ENCODE results near the gene CDK5RAP1. TPM values are rescaled to one million over a fixed set of nuclear protein-coding genes. Genes with fewer than 3 reads are reported as not detected.

CDK5RAP1 gene
- 23.9 and 27.8 TPM in 2 replicates for total RNA-seq

GRCh38 chr20:33401184-33401920 lies at the start of gene CDK5RAP1:
Gene CDK5RAP1, minus strand, starts transcription at chr20:33401519. Its CDS starts 4,455 bp downstream, at chr20:33397064.

GRCh38 chr20:33443512-33444239 lies 42.4 kb upstream of the CDK5RAP1 start, which contains the start of gene SNTA1:
Gene SNTA1, minus strand, starts transcription at chr20:33443763. Its CDS starts 143 bp downstream, at chr20:33443620.

Other genes with a start within 250 kb of the CDK5RAP1 start
- not detected in 2 replicates for gene BPIFA2, start 233.4 kb downstream of the CDK5RAP1 start, total RNA-seq
- not detected in 2 replicates for gene BPIFA3, start 184.2 kb downstream of the CDK5RAP1 start, total RNA-seq
- gene BPIFA1, start 165.5 kb downstream of the CDK5RAP1 start, total RNA-seq = not detected in 2 replicates
- not detected in 2 replicates for gene BPIFB1, start 118.3 kb downstream of the CDK5RAP1 start, total RNA-seq
- 32.9 and 42.2 TPM in 2 replicates for gene SNTA1, start 42.2 kb upstream of the CDK5RAP1 start, total RNA-seq
- 9.0 and 9.8 TPM in 2 replicates for gene CBFA2T2, start 88.6 kb upstream of the CDK5RAP1 start, total RNA-seq

Measured in placental pericyte (primary cell).